C4-2B (cell line): ENCODE measurements around the gene DUS2.

Experiments used
- CTCF ChIP-seq: fragments of 450-650 bp; conservative IDR thresholded peaks from 2 replicates; pipeline ENCODE4 v1.5.1; 2017; ENCODE audit warnings: mild to moderate bottlenecking
- ZFX ChIP-seq: fragments of 450-650 bp; IDR thresholded peaks from 2 replicates; pipeline ENCODE4 v1.6.1; 2017

GRCh38 chr16:67993207-67994039 lies 29.7 kb upstream of the DUS2 start:
- TF ChIP-seq CTCF (peak; percentile 98), ZFX (no peak)
